NCI-H1417 (cell line): ENCODE results near the gene SPO11.
"Not testable (repeated sequence)": the region's sequence is repeated elsewhere in the genome, so short reads cannot be mapped to it uniquely, and the experiment has no call there.

ENCODE experiments used
- DNase-seq, 3 experiments: peaks; one replicate each; lab custom pipeline; 2025; lab: John Stamatoyannopoulos, UW

The SPO11 gene

GRCh38 chr20:57341663-57342062 lies 12.1 kb downstream of the SPO11 start:
- no peak for DNase-seq

GRCh38 chr20:57342829-57343228 lies 13.2 kb downstream of the SPO11 start:
- no peak for DNase-seq

DNA sequence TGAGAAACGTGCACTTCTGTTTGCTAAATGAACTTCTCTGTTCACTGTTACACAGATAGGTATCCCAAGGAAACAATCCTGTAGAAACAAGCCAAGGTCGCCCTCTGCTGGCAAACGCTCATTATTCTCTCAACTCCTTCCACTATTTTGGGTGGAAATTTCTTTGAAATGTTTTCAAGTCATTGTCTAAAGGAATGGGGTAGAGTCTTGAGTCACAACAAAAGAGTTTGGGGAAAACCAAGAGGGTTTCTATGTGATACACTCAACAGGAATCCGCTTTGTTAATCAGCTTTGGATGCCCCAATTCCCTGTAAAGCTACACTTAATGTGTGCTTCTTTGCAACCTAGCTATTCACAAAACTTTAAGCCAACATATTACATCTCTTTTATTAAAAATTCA lies 16.9 kb downstream of the SPO11 start:
- DNase-seq, result peak; percentile 45 to 83 (median 76)

GRCh38 chr20:57347393-57347792 lies 17.8 kb downstream of the SPO11 start:
- DNase-seq, result no peak

DNA sequence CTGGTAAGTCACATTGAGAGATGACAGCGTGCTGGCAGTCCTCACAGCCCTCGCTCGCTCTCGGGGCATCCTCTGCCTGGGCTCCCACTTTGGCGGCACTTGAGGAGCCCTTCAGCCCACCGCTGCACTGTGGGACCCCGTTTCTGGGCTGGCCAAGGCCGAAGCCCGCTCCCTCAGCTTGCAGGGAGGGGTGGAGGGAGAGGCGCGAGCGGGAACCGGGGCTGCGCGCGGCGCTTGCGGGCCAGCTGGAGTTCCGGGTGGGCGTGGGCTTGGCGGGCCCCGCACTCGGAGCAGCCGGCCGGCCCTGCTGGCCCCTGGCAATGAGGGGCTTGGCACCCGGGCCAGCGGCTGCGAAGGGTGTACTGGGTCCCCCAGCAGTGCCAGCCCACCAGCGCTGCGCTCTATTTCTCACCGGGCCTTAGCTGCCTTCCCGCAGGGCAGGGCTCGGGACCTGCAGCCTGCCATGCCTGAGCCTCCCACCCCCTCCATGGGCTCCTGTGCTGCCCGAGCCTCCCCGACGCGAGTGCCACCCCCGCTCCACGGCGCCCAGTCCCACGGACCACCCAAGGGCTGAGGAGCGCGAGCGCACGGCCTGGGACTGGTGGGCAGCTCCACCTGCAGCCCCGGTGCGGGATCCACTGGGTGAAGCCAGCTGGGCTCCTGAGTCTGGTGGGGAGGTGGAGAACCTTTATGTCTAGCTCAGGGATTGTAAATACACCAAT lies 18.8 kb downstream of the SPO11 start:
- DNase-seq, result not testable (repeated sequence)

DNA sequence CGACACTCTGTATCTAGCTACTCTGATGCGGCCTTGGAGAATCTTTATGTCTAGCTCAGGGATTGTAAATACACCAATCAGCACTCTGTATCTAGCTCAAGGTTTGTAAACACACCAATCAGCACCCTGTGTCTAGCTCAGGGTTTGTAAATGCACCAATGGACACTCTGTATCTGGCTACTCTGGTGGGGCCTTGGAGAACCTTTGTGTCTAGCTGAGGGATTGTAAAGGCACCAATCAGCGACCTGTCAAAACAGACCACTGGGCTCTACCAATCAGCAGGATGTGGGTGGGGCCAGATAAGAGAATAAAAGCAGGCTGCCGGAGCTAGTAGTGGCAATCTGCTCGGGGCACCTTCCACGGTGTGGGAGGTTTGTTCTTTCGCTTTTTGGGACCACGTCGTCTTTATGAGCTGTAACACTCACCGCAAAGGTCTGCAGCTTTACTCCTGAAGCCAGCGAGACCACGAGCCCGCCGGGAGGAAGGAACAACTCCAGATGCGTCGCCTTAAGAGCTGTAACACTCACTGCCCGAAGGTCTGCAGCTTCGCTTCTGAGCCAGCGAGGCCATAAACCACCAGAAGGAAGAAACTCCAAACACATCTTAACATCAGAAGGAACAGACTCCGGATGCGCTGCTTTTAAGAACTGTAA lies 19.4 kb downstream of the SPO11 start:
- DNase-seq, result not testable (repeated sequence)

DNA sequence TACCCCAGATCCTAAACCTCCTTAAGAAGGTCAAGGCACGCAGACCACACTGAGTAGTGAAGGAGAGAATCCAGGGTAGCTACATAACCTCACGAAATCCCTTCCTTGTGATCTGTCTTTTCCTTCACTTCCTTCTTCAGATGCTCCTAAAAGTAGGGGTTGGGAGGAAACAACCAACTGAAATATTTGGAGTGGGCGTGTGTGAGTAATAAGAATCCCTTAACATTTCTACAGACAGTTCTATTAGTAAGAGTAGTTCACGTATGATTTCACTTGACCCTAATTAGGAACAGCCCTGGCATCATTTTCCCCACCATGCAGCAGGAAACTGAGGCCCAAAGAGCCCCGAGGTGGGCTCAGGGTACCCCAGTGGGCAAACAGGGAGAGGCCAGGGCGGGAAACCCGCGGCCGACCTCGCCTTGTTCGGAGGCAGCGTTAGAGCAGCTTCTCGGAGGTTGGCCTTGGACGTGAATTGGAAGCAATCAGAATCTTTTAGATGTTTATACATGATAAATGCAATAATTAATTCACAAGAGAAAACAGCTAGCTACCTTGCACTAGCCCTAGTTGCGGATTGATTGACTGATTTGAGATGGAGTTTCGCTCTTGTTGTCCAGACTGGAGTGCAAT lies 20.6 kb downstream of the SPO11 start:
- no peak for DNase-seq

- not testable (repeated sequence) for DNase-seq
Measured at GRCh38 chr20:57350726-57351041, 21.1 kb downstream of the SPO11 start.

DNA sequence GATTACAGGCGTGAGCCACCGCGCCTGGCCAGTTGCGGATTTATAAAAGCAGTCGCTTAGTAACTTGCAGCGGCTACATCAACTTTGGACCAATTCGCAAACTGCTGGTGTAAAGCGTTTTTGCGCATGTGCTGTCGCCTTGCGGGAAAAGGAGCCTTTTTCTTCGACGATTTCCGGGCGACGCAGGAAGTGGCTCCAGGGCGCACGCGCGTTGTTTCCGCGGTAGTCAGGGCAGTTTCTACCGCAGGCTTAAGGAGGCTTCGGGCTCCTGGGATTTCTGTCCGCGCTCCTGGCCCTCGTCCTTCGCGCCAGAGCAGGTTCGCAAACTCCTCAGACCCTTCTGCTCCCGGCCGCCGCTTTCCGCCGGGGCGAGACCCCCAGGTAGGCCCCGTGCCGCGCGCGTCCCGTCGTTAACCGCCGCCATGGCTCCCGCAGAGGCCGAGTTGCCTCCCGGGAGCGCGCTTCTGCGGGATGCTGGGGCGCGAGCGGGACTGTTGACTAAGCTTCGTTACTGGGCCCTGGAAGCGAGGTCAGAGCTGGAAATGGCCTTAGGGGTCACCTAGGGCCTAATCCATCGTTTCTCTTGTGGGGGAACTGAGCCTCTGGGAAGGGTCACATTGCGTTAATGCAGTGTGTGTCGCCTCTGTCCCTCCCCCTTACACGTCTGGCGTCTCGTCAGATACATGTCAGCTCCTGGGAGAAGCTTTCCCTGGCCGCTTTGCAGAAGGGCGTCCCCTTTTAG lies 21.6 kb downstream of the SPO11 start, which contains the start of gene RAE1:
Gene RAE1, plus strand, starts transcription at position 214 of the 742 bp plus-strand sequence. CDS start 2,784 bp downstream, outside the sequence.
- DNase-seq, result peak; percentile 91 to 97 (median 94)

DNA sequence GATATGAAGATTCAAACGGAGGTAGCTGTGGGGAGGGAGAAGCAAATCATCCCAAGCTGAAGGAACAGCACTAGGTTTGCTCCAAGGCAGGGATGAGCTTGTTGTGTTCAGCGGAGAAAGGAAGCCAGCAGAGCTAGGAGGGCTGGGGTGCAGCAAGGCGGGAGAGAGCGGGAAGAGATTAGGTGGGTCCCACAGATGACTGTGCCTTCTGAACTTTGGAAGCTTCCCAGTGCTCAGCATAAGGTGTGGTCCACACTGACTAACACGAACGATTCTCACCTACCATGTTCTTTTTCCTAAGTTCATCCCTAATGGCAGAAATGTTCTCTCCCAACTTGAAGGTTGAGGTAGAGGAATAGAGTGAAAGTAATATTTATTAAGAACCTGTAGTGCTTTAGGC lies 22.7 kb downstream of the SPO11 start:
- no peak for DNase-seq

GRCh38 chr20:57353351-57353750 lies 23.7 kb downstream of the SPO11 start:
- no peak for DNase-seq

- DNase-seq, result no peak
Measured at GRCh38 chr20:57361517-57361916, 31.9 kb downstream of the SPO11 start.

- no peak for DNase-seq
Measured at GRCh38 chr20:57364451-57364850, 34.8 kb downstream of the SPO11 start.

DNA sequence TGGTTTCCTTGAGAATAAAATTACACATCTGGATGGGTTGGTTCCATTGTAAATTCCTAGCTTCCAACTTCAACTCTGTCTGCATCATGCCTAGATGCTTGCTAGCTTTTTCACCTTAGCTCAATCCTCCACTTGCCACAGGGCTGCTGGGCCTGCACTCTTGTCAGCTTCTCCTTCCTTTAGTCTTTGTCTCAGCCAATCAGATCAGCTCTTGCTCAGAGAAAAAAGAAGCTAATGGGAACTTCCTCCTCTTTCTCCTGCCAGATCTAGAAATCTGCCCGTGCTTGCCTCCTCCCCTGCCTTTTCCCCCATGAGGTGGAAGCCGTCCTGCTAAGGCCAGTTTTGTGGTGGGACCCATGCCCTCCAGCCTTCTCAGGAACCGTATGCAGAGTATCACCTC lies 40.0 kb downstream of the SPO11 start:
- DNase-seq, result no peak

- no peak for DNase-seq
Measured at GRCh38 chr20:57370316-57370715, 40.7 kb downstream of the SPO11 start.

- no peak for DNase-seq
Measured at GRCh38 chr20:57371363-57371762, 41.8 kb downstream of the SPO11 start.

DNA sequence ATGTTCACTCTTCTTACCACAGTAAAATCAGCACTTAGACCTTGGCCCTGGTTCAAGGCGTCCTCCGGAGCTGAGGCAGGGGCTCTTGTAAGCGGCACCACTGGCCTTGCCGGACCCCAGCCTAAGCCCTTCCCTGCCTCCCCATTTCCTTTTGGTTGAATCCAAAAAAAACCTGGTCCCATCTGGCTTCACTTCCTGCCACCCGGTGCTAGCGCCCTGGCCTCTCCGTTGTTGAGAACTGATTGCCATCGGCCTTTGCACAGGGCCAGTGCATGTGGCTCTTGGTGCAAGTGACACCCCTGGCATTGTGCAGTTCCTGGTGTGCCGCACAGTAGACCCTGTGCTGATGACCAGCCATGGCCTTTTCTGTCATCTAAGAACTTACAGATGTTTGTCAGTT lies 42.6 kb downstream of the SPO11 start:
- DNase-seq, result no peak

DNA sequence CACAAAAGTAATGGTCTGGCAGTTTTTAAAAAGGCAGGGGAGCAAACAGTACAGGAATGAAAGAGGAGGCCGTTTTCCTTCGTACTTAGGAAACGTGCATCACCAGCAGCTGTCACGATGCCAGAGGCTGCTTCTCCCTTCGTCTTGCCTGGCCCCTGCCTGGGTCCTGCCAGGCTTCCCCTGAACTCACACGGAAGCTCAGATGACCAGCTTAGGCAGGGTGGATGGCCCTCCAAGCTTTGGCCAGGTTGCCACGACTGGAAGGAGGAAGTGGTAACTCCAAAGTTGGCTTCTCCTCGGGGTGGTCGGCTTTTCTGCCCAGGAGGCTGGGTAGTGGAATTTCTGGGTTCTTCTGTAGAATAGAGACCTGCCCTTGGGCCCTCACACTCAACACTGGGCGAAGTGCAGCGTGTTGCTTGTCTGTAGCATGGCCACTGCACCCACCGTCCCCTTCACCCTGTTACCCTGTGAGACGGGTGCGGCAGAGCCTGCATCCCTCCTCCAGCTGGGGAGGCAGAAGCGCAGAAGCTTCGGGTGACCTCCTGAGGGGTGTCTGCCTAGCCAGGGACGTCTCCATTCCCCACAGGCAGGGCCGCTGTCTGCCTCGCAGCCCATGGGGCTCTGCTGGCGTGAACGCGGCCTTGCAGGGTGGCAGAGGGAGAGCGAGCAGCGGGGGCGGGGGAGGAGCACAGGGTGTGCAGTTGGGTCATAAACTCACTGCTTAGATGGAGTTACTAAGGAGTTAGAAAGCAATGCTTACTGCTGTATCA lies 43.2 kb downstream of the SPO11 start:
- DNase-seq, result no peak

- no peak for DNase-seq
Measured at GRCh38 chr20:57374343-57374930, 44.8 kb downstream of the SPO11 start.

DNA sequence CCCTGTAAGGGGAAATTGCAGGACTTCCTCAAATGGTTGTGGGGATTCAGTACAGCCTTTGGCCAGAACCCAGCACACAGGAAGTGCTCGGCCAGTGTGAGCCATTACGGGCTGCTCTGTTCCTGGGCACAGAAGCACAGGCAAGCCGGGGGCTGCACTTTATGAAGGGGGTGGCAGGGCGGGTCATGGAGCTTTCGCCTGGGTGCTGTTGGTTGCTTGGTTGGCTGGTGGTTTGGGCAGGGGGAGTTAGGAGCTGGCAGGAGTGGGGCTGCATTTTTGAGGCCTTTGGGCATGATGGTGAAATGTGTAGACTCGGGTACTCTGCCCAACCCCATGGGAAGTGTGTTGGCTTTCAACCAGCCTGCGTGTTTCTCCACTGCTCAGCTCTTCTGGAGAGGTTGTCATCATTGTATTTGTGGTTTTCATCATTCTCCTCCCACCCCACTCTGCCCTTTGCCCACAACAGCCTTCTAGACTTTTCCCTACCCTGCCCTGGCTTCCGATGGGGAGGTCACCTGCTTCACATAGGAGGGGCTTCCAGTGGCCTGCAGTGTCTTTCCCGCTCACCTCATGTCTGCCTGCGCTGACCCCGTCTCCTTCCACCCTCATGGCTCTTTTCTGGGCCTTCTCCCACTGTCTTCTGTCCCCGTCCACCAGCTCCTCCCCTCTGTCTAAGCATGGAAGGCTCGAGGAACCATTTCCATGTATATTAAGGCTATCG lies 45.5 kb downstream of the SPO11 start:
- no peak for DNase-seq
